GM23338 (cell line): Measurements from ENCODE around the gene WNT6. TPM values are rescaled to one million over a fixed set of nuclear protein-coding genes. Genes with fewer than 3 reads are reported as not detected.

Source experiments
- ATAC-seq: fragments of 200-7000 bp; cut with Tn5 transposase; 3 replicates; pipeline ENCODE4 v1.9.1; 2020
- DNase-seq: peaks from one replicate; pipeline ENCODE4 v3.0.0-alpha.2; 2015; ENCODE audit warnings: low spot score
- H2AFZ ChIP-seq: fragments of 200-600 bp; sonication (generic); 2 replicates; pipeline ENCODE4 v1.8.0; 2016; ENCODE audit warnings: antibody characterized with exemption, mild to moderate bottlenecking, moderate library complexity
- H3F3A ChIP-seq: fragments of 200-600 bp; sonication (generic); replicated peaks from 2 replicates; pipeline ENCODE4 v1.8.0; 2017; ENCODE audit warnings: antibody characterized with exemption, mixed run types, low read depth
- H3K27ac ChIP-seq: fragments of 200-600 bp; sonication (generic); 2 replicates; pipeline ENCODE4 v1.6.1; 2016; ENCODE audit warnings: low read depth
- H3K27me3 ChIP-seq: fragments of 200-600 bp; sonication (generic); 2 replicates; pipeline ENCODE4 v1.8.0; 2016; ENCODE audit warnings: mild to moderate bottlenecking, mixed run types, moderate library complexity; ENCODE audit not compliant: insufficient read depth
- H3K36me3 ChIP-seq: fragments of 200-600 bp; sonication (generic); 2 replicates; pipeline ENCODE4 v1.8.0; 2016; ENCODE audit warnings: mild to moderate bottlenecking; ENCODE audit not compliant: insufficient read depth
- H3K4me1 ChIP-seq: fragments of 200-600 bp; sonication (generic); 2 replicates; pipeline ENCODE4 v1.8.0; 2016; ENCODE audit warnings: mild to moderate bottlenecking, moderate library complexity; ENCODE audit not compliant: insufficient read depth
- H3K4me2 ChIP-seq: fragments of 200-600 bp; sonication (generic); 2 replicates; pipeline ENCODE4 v1.7.1; 2017; ENCODE audit warnings: mixed run types
- H3K4me3 ChIP-seq: fragments of 200-600 bp; sonication (generic); 2 replicates; pipeline ENCODE4 v1.6.1; 2016; ENCODE audit warnings: mixed run types
- H3K79me2 ChIP-seq: fragments of 200-600 bp; sonication (generic); replicated peaks from 2 replicates; pipeline ENCODE4 v1.8.0; 2017; ENCODE audit warnings: mild to moderate bottlenecking; ENCODE audit not compliant: insufficient read depth
- H3K9me2 ChIP-seq: fragments of 200-600 bp; sonication (generic); 2 replicates; pipeline ENCODE4 v1.8.0; 2017; ENCODE audit not compliant: insufficient read depth
- H4K20me1 ChIP-seq: fragments of 200-600 bp; sonication (generic); replicated peaks from 2 replicates; pipeline ENCODE4 v1.8.0; 2017; ENCODE audit warnings: mild to moderate bottlenecking; ENCODE audit not compliant: insufficient read depth
- H3K27ac Mint-ChIP-seq: 2 replicates; pipeline ENCODE4 v1.8.0; 2020; ENCODE audit warnings: inconsistent platforms, mild to moderate bottlenecking, moderate library complexity, mixed read lengths
- H3K27me3 Mint-ChIP-seq: 3 replicates; pipeline ENCODE4 v1.8.0; 2022; ENCODE audit warnings: low read depth, mild to moderate bottlenecking, moderate library complexity, mixed read lengths, inconsistent platforms; ENCODE audit not compliant: insufficient read depth, poor library complexity
- H3K36me3 Mint-ChIP-seq: 3 replicates; pipeline ENCODE4 v1.8.0; 2021; ENCODE audit warnings: low read depth, mild to moderate bottlenecking, inconsistent platforms, moderate library complexity, mixed read lengths
- H3K4me1 Mint-ChIP-seq: 3 replicates; pipeline ENCODE4 v1.8.0; 2020; ENCODE audit warnings: mild to moderate bottlenecking, inconsistent platforms, mixed read lengths
- H3K4me3 Mint-ChIP-seq: 3 replicates; pipeline ENCODE4 v1.8.0; 2021; ENCODE audit warnings: moderate library complexity, mild to moderate bottlenecking, inconsistent platforms, mixed read lengths
- H3K9me3 Mint-ChIP-seq: 3 replicates; pipeline ENCODE4 v1.8.0; 2020; ENCODE audit warnings: moderate library complexity, mild to moderate bottlenecking, inconsistent platforms, mixed read lengths
- CREB1 ChIP-seq: fragments of 250-450 bp; sonication (Bioruptor Pico); IDR thresholded peaks from 2 replicates; pipeline ENCODE4 v1.5.0; 2020; ENCODE audit warnings: low read depth, mild to moderate bottlenecking, moderate library complexity
- NANOG ChIP-seq: IDR thresholded peaks from 2 replicates; pipeline ENCODE4 v1.6.1; 2016; ENCODE audit warnings: antibody characterized with exemption, borderline replicate concordance
- REST ChIP-seq: IDR thresholded peaks from one replicate; pipeline ENCODE4 v1.6.1; 2018; ENCODE audit warnings: antibody characterized with exemption; ENCODE audit not compliant: unreplicated experiment
- STAT1 ChIP-seq: IDR thresholded peaks from one replicate; pipeline ENCODE4 v1.6.1; 2016; ENCODE audit warnings: antibody characterized with exemption; ENCODE audit not compliant: unreplicated experiment
- ZNF331 ChIP-seq: fragments of 250-450 bp; sonication (Bioruptor Pico); IDR thresholded peaks from 2 replicates; pipeline ENCODE4 v1.5.0; 2020; ENCODE audit warnings: low read depth, mild to moderate bottlenecking, moderate library complexity
- ZNF462 ChIP-seq: fragments of 250-450 bp; sonication (Bioruptor Pico); IDR thresholded peaks from 2 replicates; pipeline ENCODE4 v1.5.0; 2020; ENCODE audit warnings: mild to moderate bottlenecking, moderate library complexity
- polyA plus RNA-seq: library from polyadenylated mRNA; unstranded; fragments of >200 nt; fragmentation: Nextera tagmentation; extraction: Ambion mirVana; gene quantifications from 2 replicates; pipeline ENCODE4 v1.2.1, GENCODE V29; 2016
- total RNA-seq: library from RNA; depleted of rRNA; stranded (reverse); fragments of >200 nt; shearing (Covaris generic); gene quantifications from 2 replicates; pipeline ENCODE4 v1.2.3, GENCODE V29; 2014
- TF ChIP-seq, protein P1 (sequence below): IDR thresholded peaks from 2 replicates; pipeline ENCODE4 v1.6.1; 2016; ENCODE audit warnings: antibody characterized with exemption
- TF ChIP-seq, protein P2 (sequence below), 2 experiments: fragments of 200-600 bp in 1 of 2; sonication (generic) in 1 of 2; conservative IDR thresholded peaks; 2 replicates each; pipeline versions ENCODE4 v1.5.1 to v1.6.1; 2016 to 2017; ENCODE audit warnings: antibody characterized with exemption in 2 of 2, low read depth in 2 of 2, mild to moderate bottlenecking in 2 of 2, moderate library complexity in 1 of 2

The WNT6 gene
- total and polyA plus RNA-seq, 2 experiments from 2014 or later, result not detected

GRCh38 chr2:218834685-218835084 lies 24.9 kb upstream of the WNT6 start (continued):
- TF ChIP-seq REST, result no peak

GRCh38 chr2:218837495-218837894 lies 22.1 kb upstream of the WNT6 start:
- Histone ChIP-seq H3F3A (no peaks in the 10 kb centered on the region), H3K27me3 (no peaks in the 10 kb centered on the region), H3K27ac (no peak overlapping the region), H3K9me2 (no peaks in the 10 kb centered on the region), H4K20me1 (no peaks in the 10 kb centered on the region), H2AFZ (no peak overlapping the region), H3K4me2 (no peak overlapping the region), H3K4me1 (no peaks in the 10 kb centered on the region; the same call in 1 of the 2 replicates), H3K79me2 (no peaks in the 10 kb centered on the region), H3K36me3 (no peaks in the 10 kb centered on the region), H3K4me3 (no peak overlapping the region)
- H3K4me3 Mint-ChIP-seq, result no peak overlapping the region
- no peak overlapping the region for H3K27ac Mint-ChIP-seq
- H3K27me3 Mint-ChIP-seq, result no peaks in the 10 kb centered on the region
- no peaks in the 10 kb centered on the region for H3K4me1 Mint-ChIP-seq
- ATAC-seq, result no peak
- no peak for DNase-seq
- H3K36me3 Mint-ChIP-seq, result no peaks in the 10 kb centered on the region
- H3K9me3 Mint-ChIP-seq, result no peaks in the 10 kb centered on the region
- no peak for TF ChIP-seq REST
- TF ChIP-seq NANOG, result no peak
- TF ChIP-seq, protein P1, sequence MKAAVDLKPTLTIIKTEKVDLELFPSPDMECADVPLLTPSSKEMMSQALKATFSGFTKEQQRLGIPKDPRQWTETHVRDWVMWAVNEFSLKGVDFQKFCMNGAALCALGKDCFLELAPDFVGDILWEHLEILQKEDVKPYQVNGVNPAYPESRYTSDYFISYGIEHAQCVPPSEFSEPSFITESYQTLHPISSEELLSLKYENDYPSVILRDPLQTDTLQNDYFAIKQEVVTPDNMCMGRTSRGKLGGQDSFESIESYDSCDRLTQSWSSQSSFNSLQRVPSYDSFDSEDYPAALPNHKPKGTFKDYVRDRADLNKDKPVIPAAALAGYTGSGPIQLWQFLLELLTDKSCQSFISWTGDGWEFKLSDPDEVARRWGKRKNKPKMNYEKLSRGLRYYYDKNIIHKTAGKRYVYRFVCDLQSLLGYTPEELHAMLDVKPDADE, result no peak
- TF ChIP-seq STAT1, result no peak
- TF ChIP-seq CREB1, result no peak
- TF ChIP-seq ZNF331 (CRISPR knock-in tag), result no peak
- TF ChIP-seq ZNF462 (CRISPR knock-in tag), result no peak
- TF ChIP-seq, protein P2, sequence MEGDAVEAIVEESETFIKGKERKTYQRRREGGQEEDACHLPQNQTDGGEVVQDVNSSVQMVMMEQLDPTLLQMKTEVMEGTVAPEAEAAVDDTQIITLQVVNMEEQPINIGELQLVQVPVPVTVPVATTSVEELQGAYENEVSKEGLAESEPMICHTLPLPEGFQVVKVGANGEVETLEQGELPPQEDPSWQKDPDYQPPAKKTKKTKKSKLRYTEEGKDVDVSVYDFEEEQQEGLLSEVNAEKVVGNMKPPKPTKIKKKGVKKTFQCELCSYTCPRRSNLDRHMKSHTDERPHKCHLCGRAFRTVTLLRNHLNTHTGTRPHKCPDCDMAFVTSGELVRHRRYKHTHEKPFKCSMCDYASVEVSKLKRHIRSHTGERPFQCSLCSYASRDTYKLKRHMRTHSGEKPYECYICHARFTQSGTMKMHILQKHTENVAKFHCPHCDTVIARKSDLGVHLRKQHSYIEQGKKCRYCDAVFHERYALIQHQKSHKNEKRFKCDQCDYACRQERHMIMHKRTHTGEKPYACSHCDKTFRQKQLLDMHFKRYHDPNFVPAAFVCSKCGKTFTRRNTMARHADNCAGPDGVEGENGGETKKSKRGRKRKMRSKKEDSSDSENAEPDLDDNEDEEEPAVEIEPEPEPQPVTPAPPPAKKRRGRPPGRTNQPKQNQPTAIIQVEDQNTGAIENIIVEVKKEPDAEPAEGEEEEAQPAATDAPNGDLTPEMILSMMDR (conservative IDR thresholded peaks at IDR 0.05; ENCODE audit: low read depth in 2 of 2), result no peak
